SK-N-SH treated with all-trans-retinoic acid at 6 μM for 48 hours (cell line): Measurements from ENCODE around the gene MMEL1.

Source experiments
- ARNTL ChIP-seq: fragments of 450-650 bp; formaldehyde crosslinking; IDR thresholded peaks from 2 replicates; pipeline ENCODE4 v1.5.0; 2020; ENCODE audit warnings: low read depth, mild to moderate bottlenecking, moderate library complexity, borderline replicate concordance
- CSRNP3 ChIP-seq: fragments of 250-450 bp; sonication (Bioruptor Pico); IDR thresholded peaks from 2 replicates; pipeline ENCODE4 v1.5.1; 2021; ENCODE audit warnings: mild to moderate bottlenecking, moderate library complexity
- GLIS3 ChIP-seq: fragments of 250-450 bp; sonication (Bioruptor Pico); IDR thresholded peaks from 2 replicates; pipeline ENCODE4 v1.5.0; 2020; ENCODE audit warnings: mild to moderate bottlenecking, moderate library complexity
- PATZ1 ChIP-seq: fragments of 250-450 bp; sonication (Bioruptor Pico); IDR thresholded peaks from 2 replicates; pipeline ENCODE4 v1.8.0; 2020; ENCODE audit warnings: mild to moderate bottlenecking, moderate library complexity, borderline replicate concordance
- RARB ChIP-seq: fragments of 250-450 bp; sonication (Bioruptor Pico); IDR thresholded peaks from 2 replicates; pipeline ENCODE4 v1.8.0; 2021; ENCODE audit warnings: mild to moderate bottlenecking, moderate library complexity
- TOX ChIP-seq: fragments of 250-450 bp; sonication (Bioruptor Pico); IDR thresholded peaks from 2 replicates; pipeline ENCODE4 v1.8.0; 2021; ENCODE audit warnings: mild to moderate bottlenecking, moderate library complexity, borderline replicate concordance
- ZFP3 ChIP-seq: fragments of 250-450 bp; sonication (Bioruptor Pico); IDR thresholded peaks from 2 replicates; pipeline ENCODE4 v1.5.0; 2020; ENCODE audit warnings: mild to moderate bottlenecking, moderate library complexity
- ZNF70 ChIP-seq: fragments of 450-650 bp; formaldehyde crosslinking; IDR thresholded peaks from 2 replicates; pipeline ENCODE4 v1.5.0; 2020; ENCODE audit warnings: mild to moderate bottlenecking, moderate library complexity

GRCh38 chr1:2636733-2637132 lies 3.9 kb upstream of the MMEL1 start:
- TF ChIP-seq ZFP3 (CRISPR knock-in tag) = no peak
- TF ChIP-seq ARNTL (CRISPR knock-in tag) = no peak
- TF ChIP-seq GLIS3 (CRISPR knock-in tag) = no peak
- no peak for TF ChIP-seq ZNF70 (CRISPR knock-in tag)
- no peak for TF ChIP-seq PATZ1 (CRISPR knock-in tag)
- no peak for TF ChIP-seq TOX (CRISPR knock-in tag)
- no peak for TF ChIP-seq RARB (CRISPR knock-in tag)
- no peak for TF ChIP-seq CSRNP3 (CRISPR knock-in tag)
